T47D (cell line): ENCODE measurements around the gene PYY.
"Not testable (repeated sequence)": the region's sequence is repeated elsewhere in the genome, so short reads cannot be mapped to it uniquely, and the experiment has no call there.

ENCODE experiments used
- DNase-seq, 2 experiments: peaks; one replicate each; pipeline versions ENCODE4 v3.0.0 to v3.0.0-alpha.2; 2011 to 2012; ENCODE audit warnings: low read depth in 1 of 2, low spot score in 1 of 2
- JUND ChIP-seq: IDR thresholded peaks from 2 replicates; pipeline ENCODE4 v1.6.1; 2012; ENCODE audit warnings: low read depth
- in situ Hi-C: cut with HindIII; loops from 2 replicates; pipeline ENCODE4 v1.10.0; 2016; ENCODE audit warnings: low sequenced_read_pairs, low pct_unique_long_range_greater_than_20kb

The PYY gene

DNA sequence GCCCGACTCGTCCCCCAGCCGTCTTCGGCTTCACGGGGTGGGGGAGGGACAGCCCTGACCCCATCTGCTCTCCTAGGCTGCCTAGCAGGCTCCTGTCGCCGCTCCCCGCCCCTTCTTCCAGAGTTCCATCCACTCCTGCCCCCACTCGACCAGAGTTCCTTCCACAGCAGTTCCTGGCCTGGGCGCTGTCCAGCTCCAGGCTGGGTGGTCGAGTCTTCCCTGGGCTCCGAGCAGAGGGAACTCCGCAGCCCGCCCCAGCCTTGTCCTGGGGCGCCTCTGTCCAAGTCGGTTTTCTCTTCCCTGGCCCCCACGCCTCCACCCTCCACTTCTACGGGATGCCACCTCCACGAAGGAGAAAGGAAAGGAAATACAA lies 1.4 kb downstream of the PYY start:
- in situ Hi-C loops = no loop called here
- no peak for DNase-seq
- no peak for TF ChIP-seq JUND

DNA sequence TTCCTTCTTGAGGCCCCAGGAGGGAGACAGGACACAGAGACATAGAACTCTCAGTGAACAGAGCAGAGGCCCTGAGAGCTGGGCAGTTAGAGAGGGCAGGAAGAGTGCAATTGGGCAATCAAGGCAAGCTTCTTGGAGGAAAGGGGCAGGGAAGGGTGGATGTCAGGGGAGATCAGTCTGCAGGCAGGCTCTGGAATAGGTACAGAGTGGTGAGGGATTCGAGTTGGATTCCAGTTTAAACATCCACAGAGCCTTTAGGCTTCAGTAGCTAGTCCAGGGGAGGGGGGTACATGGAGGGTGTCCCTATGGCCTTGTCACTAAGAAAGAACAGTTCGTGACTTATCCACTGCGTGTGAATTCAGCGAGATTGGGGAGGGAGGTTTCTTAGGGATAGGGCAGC lies 2.0 kb downstream of the PYY start:
- in situ Hi-C loops = no loop called here
- TF ChIP-seq JUND = no peak
- DNase-seq = no peak

DNA sequence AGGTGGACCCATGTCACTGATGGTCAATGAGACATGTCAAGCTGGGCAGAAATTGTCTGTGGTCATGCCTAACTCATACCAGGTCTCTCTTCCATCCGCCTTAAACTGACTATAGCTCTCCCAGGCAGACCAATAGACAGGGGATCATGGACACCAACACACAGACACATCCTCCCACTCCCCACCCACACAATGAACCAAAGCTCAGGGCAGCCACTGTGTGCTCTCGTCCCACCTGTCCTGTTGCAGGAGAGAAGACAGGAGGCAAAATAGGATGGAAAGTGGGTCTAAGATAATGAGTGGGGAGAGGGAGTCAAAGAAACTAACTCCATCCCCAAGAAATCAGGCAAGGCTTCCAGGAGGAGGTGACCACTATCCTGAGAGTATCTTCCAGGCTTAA lies 3.2 kb downstream of the PYY start:
- in situ Hi-C loops = no loop called here
- no peak for TF ChIP-seq JUND

DNA sequence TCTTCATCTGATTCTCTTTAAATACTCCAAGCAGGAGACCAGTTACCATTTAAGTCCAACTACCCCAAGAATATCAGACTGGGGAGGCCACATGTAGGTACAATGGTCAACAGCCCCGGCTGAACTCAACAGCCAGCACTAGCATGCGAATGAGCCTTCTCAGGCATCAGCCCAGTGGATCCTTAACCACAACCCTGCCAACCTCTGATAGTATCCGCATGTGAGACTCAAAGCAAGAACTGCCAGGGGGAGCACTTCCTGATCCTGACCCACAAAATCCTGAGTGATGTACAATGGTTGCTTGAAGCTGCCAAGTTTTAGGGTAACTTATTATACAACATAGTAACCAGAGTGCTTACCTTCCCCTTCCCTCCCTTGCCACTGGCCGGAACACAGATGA lies 4.0 kb downstream of the PYY start:
- no peak for TF ChIP-seq JUND
- no peak for DNase-seq
- in situ Hi-C loops = no loop called here

More for the DNA sequence above, 3.2 kb downstream of the PYY start:
- no peak for DNase-seq

DNA sequence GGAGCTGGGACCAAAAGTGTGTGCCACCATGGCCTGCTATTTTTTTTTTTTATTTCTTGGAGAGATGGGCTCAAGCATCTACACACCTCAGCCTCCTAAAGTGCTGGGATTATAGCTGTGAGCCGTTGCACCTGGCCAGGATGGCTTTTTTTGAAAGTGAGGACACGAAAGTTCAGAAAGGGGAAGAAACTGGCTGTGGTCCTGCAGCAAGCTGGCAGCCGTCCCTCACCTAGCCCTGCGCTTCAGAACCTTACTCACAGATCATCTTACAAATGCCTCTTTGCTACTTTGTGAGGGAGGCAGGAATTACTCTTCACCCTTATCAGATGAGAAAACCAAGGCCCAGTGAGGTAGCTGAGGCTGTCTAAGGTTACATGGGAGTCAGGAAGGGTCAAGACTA lies 7.0 kb downstream of the PYY start:
- in situ Hi-C loops = no loop called here
- TF ChIP-seq JUND = no peak

DNA sequence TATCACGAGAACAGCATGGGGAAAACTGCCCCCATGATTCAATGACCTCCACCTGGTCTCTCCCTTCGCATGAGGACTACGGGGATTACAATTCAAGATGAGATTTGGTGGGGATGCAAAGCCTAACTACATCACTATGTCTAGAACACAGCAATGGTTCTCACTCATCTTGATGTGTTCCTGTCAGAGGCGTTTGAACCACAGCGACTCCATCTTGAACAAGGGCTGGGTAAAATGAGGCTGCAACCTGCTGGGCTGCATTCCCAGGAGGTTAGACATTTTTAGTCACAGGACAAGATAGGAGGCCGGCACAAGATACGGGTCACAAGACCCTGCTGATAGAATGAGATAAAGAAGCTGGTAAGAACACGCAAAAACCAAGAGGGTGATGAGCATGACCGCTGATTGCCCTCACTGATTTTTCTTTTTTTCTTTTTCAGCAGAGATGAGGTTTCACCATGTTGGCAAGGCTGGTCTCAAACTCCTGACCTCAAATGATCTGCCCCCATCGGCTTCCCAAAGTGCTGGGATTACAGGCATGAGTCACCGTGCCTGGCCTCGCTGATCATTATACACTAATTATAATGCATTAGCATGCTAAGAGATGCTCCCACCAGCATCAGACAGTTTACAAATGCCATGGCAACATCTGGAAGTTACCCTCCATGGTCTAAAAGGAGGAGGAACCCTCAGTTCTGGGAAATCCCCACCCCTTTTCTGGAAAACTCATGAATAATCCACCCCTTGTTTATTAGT lies 8.5 kb downstream of the PYY start:
- TF ChIP-seq JUND = no peak
- DNase-seq = no peak
- in situ Hi-C loops = no loop called here

More for the DNA sequence above, 7.0 kb downstream of the PYY start:
- no peak for DNase-seq

DNA sequence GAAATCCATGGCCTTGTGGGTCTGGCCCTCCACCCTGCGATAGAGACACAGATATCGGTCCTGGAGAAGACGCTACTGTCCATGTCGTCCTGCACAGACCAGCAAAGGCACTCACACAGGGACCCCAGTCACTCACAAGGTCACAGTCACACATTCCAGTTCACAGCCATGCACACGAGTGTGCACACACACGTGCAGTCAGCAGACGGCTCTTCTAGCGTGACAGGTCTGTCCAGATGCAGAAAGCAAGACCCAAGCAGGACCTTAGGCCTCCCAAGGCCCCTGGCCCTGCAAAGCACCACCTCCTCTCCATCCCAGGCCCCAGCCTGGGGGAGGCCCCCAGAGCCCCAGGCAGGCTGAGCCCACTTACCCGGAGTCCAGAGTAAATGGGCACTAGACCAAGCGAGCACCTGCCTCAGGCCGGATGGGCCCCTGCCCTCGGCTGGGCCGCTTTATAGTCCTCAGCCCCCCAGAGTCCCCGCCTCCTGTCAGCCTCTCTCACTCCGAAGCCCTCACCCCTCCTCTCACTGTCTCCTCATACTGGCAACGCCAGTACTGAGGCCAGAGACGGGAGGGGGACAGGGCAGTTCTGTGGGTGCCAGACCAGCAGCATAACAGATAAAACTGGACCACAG lies 11.6 kb downstream of the PYY start, which contains the start of gene PPY:
Gene PPY (minus strand): TSS at position 426 of the 635 bp plus-strand sequence. CDS start 822 bp downstream, outside the sequence.
- TF ChIP-seq JUND = no peak
- DNase-seq = no peak
- in situ Hi-C loops = no loop called here

DNA sequence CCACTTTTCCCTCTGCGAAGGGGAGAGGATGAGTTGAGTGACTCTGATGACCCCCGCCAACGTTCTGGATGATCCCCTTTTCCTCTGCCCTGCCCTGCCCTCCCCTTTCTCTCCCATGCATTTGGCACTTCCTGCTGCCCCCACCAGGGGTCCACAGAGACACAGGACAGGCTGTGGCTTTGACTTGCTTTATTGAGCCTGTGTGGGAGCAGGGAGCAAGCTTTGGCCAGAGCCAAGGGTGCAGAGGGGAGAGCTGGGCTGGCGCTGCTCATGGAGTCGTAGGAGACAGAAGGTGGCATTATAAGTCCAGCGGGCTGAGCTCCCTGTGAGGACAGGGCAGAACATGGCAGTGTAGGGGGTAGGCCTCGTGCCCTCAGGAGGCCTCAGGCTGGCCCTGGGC lies 13.1 kb downstream of the PYY start:
- TF ChIP-seq JUND = no peak
- in situ Hi-C loops = no loop called here
- peak in 1 of 2 experiments; percentile 74 for DNase-seq

DNA sequence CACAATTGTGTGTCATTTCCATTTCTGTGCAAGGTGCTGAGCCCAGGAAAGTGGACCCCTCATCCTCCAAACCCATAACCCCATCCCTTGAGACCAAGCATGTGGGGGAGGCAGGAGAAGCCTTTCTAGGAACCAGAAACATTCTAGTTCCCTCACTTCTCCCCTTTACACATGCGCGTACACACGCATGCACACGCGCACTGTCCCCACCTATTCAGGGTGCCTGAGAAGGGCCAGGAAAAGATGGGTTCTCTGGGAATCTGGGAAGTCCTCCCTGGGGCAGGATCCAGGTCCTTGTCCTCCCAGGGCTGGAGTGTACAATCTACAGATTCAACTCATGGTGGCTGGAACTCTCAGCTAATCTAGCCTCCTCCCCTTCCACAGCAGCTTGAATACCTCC lies 13.9 kb downstream of the PYY start:
- in situ Hi-C loops = no loop called here
- no peak for DNase-seq
- TF ChIP-seq JUND = no peak

DNA sequence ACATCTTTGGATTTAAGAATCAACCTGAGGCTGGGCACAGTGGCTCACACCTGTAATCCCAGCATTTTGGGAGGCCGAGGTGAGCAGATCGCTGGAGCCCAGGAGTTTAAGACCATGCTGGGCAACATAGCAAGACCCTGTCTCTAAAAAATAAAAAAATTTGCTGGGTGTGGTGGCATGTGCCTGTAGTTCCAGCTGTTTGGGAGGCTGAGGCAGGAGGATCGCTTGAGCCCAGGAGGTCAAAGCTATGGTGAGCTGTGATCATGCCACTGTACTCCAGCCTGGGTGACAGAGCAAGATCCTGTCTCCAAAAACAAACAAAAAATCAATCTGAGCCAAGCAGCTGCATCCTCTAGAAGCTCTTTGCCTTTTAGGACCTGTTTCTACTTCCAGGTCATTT lies 14.3 kb downstream of the PYY start:
- DNase-seq, in situ Hi-C loops: not testable (repeated sequence)

DNA sequence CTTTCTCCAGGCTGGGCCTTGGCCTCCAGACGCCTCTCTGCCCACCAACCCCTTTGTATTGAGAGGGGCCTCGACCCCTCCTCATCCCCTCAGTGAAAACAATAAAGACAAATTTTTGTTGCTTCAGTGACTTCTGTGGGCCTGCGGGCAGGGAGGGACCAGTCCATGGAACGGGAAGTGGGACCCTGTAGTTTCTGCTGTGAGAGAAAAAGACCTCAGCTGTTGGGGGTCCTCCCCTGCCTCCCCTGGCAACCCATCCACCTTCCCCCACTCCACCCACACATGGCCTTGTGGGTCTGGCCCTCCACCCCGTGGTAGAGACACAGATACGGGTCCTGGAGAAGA lies 14.9 kb downstream of the PYY start:
- in situ Hi-C loops = no loop called here
- DNase-seq = no peak
- no peak for TF ChIP-seq JUND

DNA sequence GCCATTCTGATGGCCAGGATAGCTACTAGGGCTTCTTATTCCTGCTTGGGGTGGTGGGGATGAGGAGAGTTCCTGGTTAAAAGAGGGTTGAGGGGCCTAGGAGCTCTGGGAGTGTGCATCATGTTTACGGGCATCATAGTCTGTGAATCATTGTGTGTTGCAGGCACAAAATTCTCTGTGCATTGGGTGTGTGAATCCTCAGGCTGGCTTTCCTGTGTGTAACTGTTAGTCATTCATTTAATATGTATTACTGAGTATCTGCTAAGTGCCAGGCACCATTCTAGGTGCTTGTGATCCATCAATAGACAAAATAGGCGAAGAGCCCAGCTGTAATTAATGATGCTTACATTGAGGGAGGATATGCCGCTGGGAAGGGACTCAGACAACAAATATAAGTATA lies 17.3 kb downstream of the PYY start:
- TF ChIP-seq JUND = no peak
- in situ Hi-C loops = no loop called here
- DNase-seq = no peak

DNA sequence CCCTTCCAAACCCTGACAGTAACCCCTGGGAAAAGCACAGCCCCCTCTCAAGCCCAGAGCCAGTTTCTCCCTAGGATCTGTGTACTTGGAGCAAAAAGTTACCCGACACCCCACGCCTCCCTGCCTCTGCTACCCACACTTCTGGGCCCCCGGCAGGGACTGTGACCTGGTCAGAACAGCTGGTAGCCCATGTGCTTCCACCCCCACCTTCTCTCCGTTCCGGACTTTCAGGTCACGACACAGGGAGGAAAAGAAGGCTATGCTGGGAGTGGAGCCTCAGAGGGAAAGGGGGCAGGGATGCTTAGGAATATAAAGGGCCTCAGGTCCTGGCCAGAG lies 17.8 kb downstream of the PYY start:
- DNase-seq = no peak
- TF ChIP-seq JUND = no peak
- in situ Hi-C loops = no loop called here
